Endothelial cell of umbilical vein (primary cell): ENCODE data around the gene DDX52. TPM values are rescaled to one million over a fixed set of nuclear protein-coding genes. Genes with fewer than 3 reads are reported as not detected.

Experiments used
- BruUV-seq: library from RNA; stranded (reverse); fragments of 400-500 nt; replicated peaks from 2 replicates; lab custom pipeline; 2021; lab: Mats Ljungman, UMichigan
- CTCF ChIA-PET: fragments of 300-600, 350-600 bp; sonication (Branson Sonifier 250); formaldehyde crosslinking; loops from one replicate; lab custom pipeline; 2021; ENCODE audit warnings: antibody characterized with exemption, inconsistent platforms; lab: Charles Lee
- POLR2A ChIA-PET: fragments of 300-600, 350-600 bp; sonication (Branson Sonifier 250); formaldehyde crosslinking; loops from one replicate; lab custom pipeline; 2021; ENCODE audit warnings: antibody characterized with exemption, inconsistent platforms; lab: Charles Lee
- DNase-seq: peaks from one replicate; pipeline ENCODE4 v3.0.0-alpha.2; 2011; ENCODE audit warnings: low read depth, low spot score
- FAIRE-seq: peaks from 2 replicates; lab custom pipeline; 2011; peaks lifted over from hg19 to GRCh38; lab: Jason Lieb, UNC
- H2AFZ ChIP-seq: 2 replicates; pipeline ENCODE4 v1.6.0; 2012; ENCODE audit warnings: low read depth, low read length, control low read depth, inconsistent platforms
- H3K27ac ChIP-seq: 2 replicates; pipeline ENCODE4 v1.5.1; 2011; ENCODE audit warnings: low read depth, mild to moderate bottlenecking, control low read depth, low read length, moderate library complexity; ENCODE audit not compliant: insufficient read depth
- H3K27me3 ChIP-seq, 2 experiments: 2 replicates each; pipeline versions ENCODE4 v1.6.0 to v1.6.1; 2011; ENCODE audit warnings: low read length in 2 of 2, mixed read lengths in 1 of 2; ENCODE audit not compliant: control insufficient read depth in 2 of 2, insufficient read depth in 2 of 2
- H3K36me3 ChIP-seq, 2 experiments: 2 replicates in 1 of 2; 3 replicates in 1 of 2; pipeline ENCODE4 v1.5.1; 2011; ENCODE audit warnings: low read length in 2 of 2, mild to moderate bottlenecking in 1 of 2, moderate library complexity in 1 of 2; ENCODE audit not compliant: control insufficient read depth in 2 of 2, insufficient read depth in 2 of 2; ENCODE audit errors: extremely low read depth in 1 of 2
- H3K4me1 ChIP-seq: 3 replicates; pipeline ENCODE4 v1.5.1; 2011; ENCODE audit warnings: mild to moderate bottlenecking, low read length; ENCODE audit not compliant: control insufficient read depth, insufficient read depth; ENCODE audit errors: extremely low read depth
- H3K4me2 ChIP-seq: 2 replicates; pipeline ENCODE4 v1.6.1; 2011; ENCODE audit warnings: low read length, control low read depth, mixed read lengths; ENCODE audit not compliant: insufficient read depth
- H3K4me3 ChIP-seq, 3 experiments: fragments of 200-600 bp in 1 of 3; sonication (generic), shearing (Covaris generic) in 1 of 3; replicated peaks in 1 of 3; 2 replicates each; pipeline ENCODE4 v1.5.1; 2011 to 2016; ENCODE audit warnings: control low read depth in 3 of 3, low read length in 3 of 3, mild to moderate bottlenecking in 2 of 3, inconsistent platforms in 1 of 3, low read depth in 1 of 3, moderate library complexity in 1 of 3; ENCODE audit not compliant: insufficient read depth in 1 of 3
- H3K79me2 ChIP-seq: 2 replicates; pipeline ENCODE4 v1.6.0; 2012; ENCODE audit warnings: low read length, inconsistent platforms; ENCODE audit not compliant: control insufficient read depth, insufficient read depth
- H3K9ac ChIP-seq: replicated peaks from 2 replicates; pipeline ENCODE3; 2011; ENCODE audit warnings: low read length, control low read depth; ENCODE audit not compliant: insufficient read depth; ENCODE audit errors: extremely low read depth
- H3K9me1 ChIP-seq: replicated peaks from 3 replicates; pipeline ENCODE4 v1.6.0; 2011; ENCODE audit warnings: mild to moderate bottlenecking, low read length; ENCODE audit not compliant: control insufficient read depth, insufficient read depth; ENCODE audit errors: extremely low read depth
- H3K9me3 ChIP-seq: replicated peaks from 2 replicates; pipeline ENCODE4 v1.5.1; 2012; ENCODE audit warnings: low read length, inconsistent platforms; ENCODE audit not compliant: control insufficient read depth, insufficient read depth
- H4K20me1 ChIP-seq: replicated peaks from 2 replicates; pipeline ENCODE3; 2011; ENCODE audit warnings: mild to moderate bottlenecking, low read length; ENCODE audit not compliant: control insufficient read depth, insufficient read depth; ENCODE audit errors: extremely low read depth
- CTCF ChIP-seq, 2 donors: IDR thresholded peaks; 1 replicate in 1 of 2; 2 replicates in 1 of 2; pipeline ENCODE4 v1.5.1; 2011; ENCODE audit warnings: low read length in 2 of 2, mild to moderate bottlenecking in 2 of 2, moderate library complexity in 2 of 2, control low read depth in 1 of 2, inconsistent platforms in 1 of 2, low read depth in 1 of 2; ENCODE audit not compliant: insufficient read depth in 1 of 2; ENCODE audit errors: extremely low read depth in 1 of 2
- EZH2 ChIP-seq: IDR thresholded peaks from 2 replicates; pipeline ENCODE4 v1.6.1; 2012; ENCODE audit warnings: borderline replicate concordance, low read depth, mild to moderate bottlenecking, moderate library complexity, low read length, inconsistent platforms; ENCODE audit not compliant: severe bottlenecking
- FOS ChIP-seq: IDR thresholded peaks from 2 replicates; pipeline ENCODE4 v1.6.1; 2011; ENCODE audit warnings: mild to moderate bottlenecking, low read length, moderate library complexity, borderline replicate concordance; ENCODE audit not compliant: insufficient read depth
- GATA2 ChIP-seq: IDR thresholded peaks from 2 replicates; pipeline ENCODE4 v1.7.0; 2011; ENCODE audit warnings: low read depth, mild to moderate bottlenecking, moderate library complexity, mixed read lengths, low read length; ENCODE audit not compliant: insufficient read length, insufficient read depth
- JUN ChIP-seq: IDR thresholded peaks from 2 replicates; pipeline ENCODE4 v1.6.1; 2011; ENCODE audit warnings: borderline replicate concordance, low read depth; ENCODE audit not compliant: insufficient read length, insufficient read depth
- MAX ChIP-seq: IDR thresholded peaks from 2 replicates; pipeline ENCODE4 v1.6.1; 2011; ENCODE audit not compliant: insufficient read depth, insufficient read length
- MYC ChIP-seq: IDR thresholded peaks from one replicate; pipeline ENCODE4 v1.6.1; 2011; ENCODE audit warnings: mild to moderate bottlenecking, low read depth, low read length
- POLR2A ChIP-seq: IDR thresholded peaks from 2 replicates; pipeline ENCODE4 v1.6.1; 2012; ENCODE audit warnings: low read depth, mild to moderate bottlenecking, control low read depth, low read length
- POLR2AphosphoS5 ChIP-seq: IDR thresholded peaks from 2 replicates; pipeline ENCODE4 v1.6.1; 2012; ENCODE audit warnings: low read depth, mild to moderate bottlenecking, control low read depth, low read length, moderate library complexity; ENCODE audit not compliant: insufficient read depth
- dilution Hi-C: fragments of 300-500 bp; cut with MboI; formaldehyde crosslinking; loops from one replicate; pipeline ENCODE4 v1.15.0; 2019; ENCODE audit warnings: low sequenced_read_pairs; ENCODE audit not compliant: extremely low pct_ligation_motif_present
- intact Hi-C: fragments of 100-400 bp; cut with micrococcal nuclease; formaldehyde crosslinking; loops from one replicate; pipeline ENCODE4 v1.10.0; 2022
- polyA plus RNA-seq, 4 experiments: library from polyadenylated mRNA; depleted of rRNA in 3 of 4; stranded (reverse) in 3 of 4; unstranded in 1 of 4; fragments of >200 nt; gene quantifications; 2 replicates each; pipeline versions ENCODE4 v1.2.1 to v1.2.3, GENCODE V29; 2011 to 2012; ENCODE audit warnings: missing spikeins in 1 of 4
- total RNA-seq: library from RNA; stranded (reverse); gene quantifications from 2 replicates; pipeline ENCODE4 v1.2.3, GENCODE V29; 2021

DDX52 gene
- total and polyA plus RNA-seq, 2 donors (not counting 3 experiments of a cell fraction or from before 2014, with no cell fraction given): 12.5 to 58.4 TPM

- Histone ChIP-seq H3K79me2 (no peaks in the 10 kb centered on the region), H4K20me1 (no peaks in the 10 kb centered on the region), H3K27ac (no peak overlapping the region), H3K9me3 (no peaks in the 10 kb centered on the region), H3K9me1 (no peaks in the 10 kb centered on the region), H3K4me2 (no peak overlapping the region), H3K27me3 (no peaks in the 10 kb centered on the region), H3K9ac (no peak overlapping the region), H3K36me3 (peaks cover 7 to 20% of the 10 kb centered on the region in 2 experiments), H3K4me1 (no peaks in the 10 kb centered on the region), H3K4me3 (no peak overlapping the region), H2AFZ (no peak overlapping the region)
- FAIRE-seq (no peak), DNase-seq (no peak)
- no peak for TF ChIP-seq EZH2
- no TSS peak for BruUV-seq
- dilution Hi-C loops (no loop called here), intact Hi-C loops (no loop called here)
- CTCF ChIA-PET: no interaction called here
- POLR2A ChIA-PET: no interaction called here
Observed at GRCh38 chr17:37574427-37574826, 68.8 kb downstream of the DDX52 start.

- dilution Hi-C loops: no loop called here
- Histone ChIP-seq H3K9me3 (no peaks in the 10 kb centered on the region), H3K9me1 (no peaks in the 10 kb centered on the region), H3K27ac (no peak overlapping the region), H3K27me3 (no peaks in the 10 kb centered on the region), H3K79me2 (no peaks in the 10 kb centered on the region), H2AFZ (no peak overlapping the region), H3K4me1 (no peaks in the 10 kb centered on the region), H3K4me2 (no peak overlapping the region), H4K20me1 (no peaks in the 10 kb centered on the region), H3K36me3 (peaks cover 6 to 21% of the 10 kb centered on the region in 2 experiments), H3K9ac (no peak overlapping the region), H3K4me3 (no peak overlapping the region)
- ChIA-PET CTCF (interaction anchor here (3.6 to 4.6 kb wide), 2 partner anchors 10 to 198 kb away, joined by 19 to 50 read pairs; no protein-coding TSS in a partner anchor), POLR2A (interaction anchor here (0.5 kb wide), 1 partner anchor 255 kb away, joined by 3 read pairs; no protein-coding TSS in a partner anchor)
- no TSS peak for BruUV-seq
- DNase-seq (no peak), FAIRE-seq (no peak)
- intact Hi-C loops: no loop called here
- TF ChIP-seq GATA2: no peak
- no peak for TF ChIP-seq JUN
- TF ChIP-seq EZH2: no peak
- TF ChIP-seq POLR2A: no peak
- TF ChIP-seq FOS: no peak
- no peak for TF ChIP-seq MAX
- no peak for TF ChIP-seq POLR2AphosphoS5
- TF ChIP-seq CTCF (IDR thresholded peaks at IDR 0.05; ENCODE audit: extremely low read depth in 1 of 2, insufficient read depth in 1 of 2, low read depth in 1 of 2, low read length in 2 of 2): no peak
- no peak for TF ChIP-seq MYC
Observed at GRCh38 chr17:37571674-37572073, 71.6 kb downstream of the DDX52 start.
